Measurements from ENCODE around the gene PPFIA4.

Gene PPFIA4

DNA sequence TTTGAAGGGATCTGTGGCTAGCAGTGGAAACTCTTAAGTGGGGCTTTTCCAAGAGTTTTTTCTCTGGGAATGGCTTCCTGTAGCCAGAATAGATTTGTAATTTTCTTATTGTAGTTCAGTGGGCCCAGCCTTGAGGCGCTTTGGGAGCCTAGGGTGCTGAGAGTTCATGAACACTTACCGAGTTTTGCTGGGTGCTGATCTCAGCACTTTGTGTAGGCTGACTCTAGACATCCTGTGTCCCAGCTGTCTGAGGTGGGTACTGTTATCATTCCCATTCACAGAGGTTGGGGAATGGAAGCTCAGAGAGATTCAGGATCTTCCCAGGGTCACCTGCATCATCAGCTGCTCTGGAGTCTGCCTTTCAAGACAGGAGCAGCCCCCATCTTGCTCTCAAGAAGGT, 7.0 kb downstream of the PPFIA4 start:
- Histone ChIP-seq H3K4me2 (peak overlapping the region; percentile 89), H3K27ac (peak overlapping the region; percentile 87), H4K20me1 (peaks cover 8% of the 10 kb centered on the region), H3K9ac (peak overlapping the region; percentile 54), H3K36me3 (peaks cover 13% of the 10 kb centered on the region), H3K9me3 (no peaks in the 10 kb centered on the region), H3K27me3 (no peaks in the 10 kb centered on the region), H3K4me1 (peaks cover 100% of the 10 kb centered on the region), H3K4me3 (peak overlapping the region; percentile 37)
- no peak for TF ChIP-seq Cebpa-rat (IDR thresholded peaks at IDR 0.05)

DNA sequence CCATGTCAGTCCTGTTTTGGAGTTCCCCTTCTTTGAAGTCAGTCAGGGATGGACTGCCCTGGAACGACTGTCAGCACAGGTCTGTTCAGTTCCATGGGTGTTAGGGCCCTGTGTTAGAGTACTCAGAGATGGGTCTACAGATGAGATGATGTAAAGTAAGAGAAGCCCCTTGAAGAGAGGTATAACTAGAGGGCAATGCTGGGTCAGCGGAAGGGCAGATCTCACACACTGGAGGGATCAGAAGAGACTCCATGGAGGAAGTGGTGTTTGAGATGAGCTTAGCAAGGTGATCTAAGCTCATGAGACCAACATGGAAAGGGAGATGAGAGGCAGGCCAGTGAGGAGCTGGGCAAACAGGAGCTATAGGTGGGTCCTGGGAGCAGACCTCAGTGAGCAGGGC, 7.6 kb downstream of the PPFIA4 start:
- peaks cover 15% of the 10 kb centered on the region for H3K36me3 ChIP-seq
- H4K20me1 ChIP-seq = peaks cover 2% of the 10 kb centered on the region; the same call in 1 of the 2 replicates
- H3K27ac ChIP-seq = peak overlapping the region; percentile 87
- no peak for TF ChIP-seq Cebpa-rat (IDR thresholded peaks at IDR 0.05)
- peak overlapping the region; percentile 89 for H3K4me2 ChIP-seq
- no peaks in the 10 kb centered on the region for H3K27me3 ChIP-seq
- H3K9ac ChIP-seq = peak overlapping the region; percentile 13; the same call in 1 of the 2 replicates
- peaks cover 100% of the 10 kb centered on the region for H3K4me1 ChIP-seq
- no peak overlapping the region for H3K4me3 ChIP-seq
- no peaks in the 10 kb centered on the region for H3K9me3 ChIP-seq

- Histone ChIP-seq H3K36me3 (peaks cover 16% of the 10 kb centered on the region), H3K27me3 (no peaks in the 10 kb centered on the region), H3K4me2 (peak overlapping the region; percentile 89), H3K9ac (0 out of 2 replicates have a peak overlapping the region, but pooled peaks have one; percentile 13), H4K20me1 (no peaks in the 10 kb centered on the region; the same call in 1 of the 2 replicates), H3K4me3 (no peak overlapping the region), H3K27ac (peak overlapping the region; percentile 87), H3K9me3 (no peaks in the 10 kb centered on the region), H3K4me1 (peaks cover 100% of the 10 kb centered on the region)
- no peak for TF ChIP-seq Cebpa-rat (IDR thresholded peaks at IDR 0.05)
Observed at GRCh38 chr1:203034422-203035110, 8.3 kb downstream of the PPFIA4 start.

GRCh38 chr1:203035111-203036000, 9.1 kb downstream of the PPFIA4 start:
- Histone ChIP-seq H3K27me3 (no peaks in the 10 kb centered on the region), H3K27ac (peak overlapping the region; percentile 87), H3K9me3 (no peaks in the 10 kb centered on the region), H3K36me3 (peaks cover 11% of the 10 kb centered on the region), H3K4me3 (no peak overlapping the region), H3K4me1 (peaks cover 100% of the 10 kb centered on the region), H3K4me2 (peak overlapping the region; percentile 89), H4K20me1 (no peaks in the 10 kb centered on the region), H3K9ac (peak overlapping the region; percentile 65)
- TF ChIP-seq Cebpa-rat (IDR thresholded peaks at IDR 0.05) = no peak

- H3K36me3 ChIP-seq = peaks cover 3% of the 10 kb centered on the region; the same call in 1 of the 2 replicates
- TF ChIP-seq Cebpa-rat (IDR thresholded peaks at IDR 0.05) = no peak
- no peaks in the 10 kb centered on the region for H3K27me3 ChIP-seq
- peak overlapping the region; percentile 89 for H3K4me2 ChIP-seq
- no peaks in the 10 kb centered on the region for H3K9me3 ChIP-seq
- 0 out of 2 replicates have a peak overlapping the region, but pooled peaks have one; percentile 21 for H3K4me3 ChIP-seq
- peak overlapping the region; percentile 87 for H3K27ac ChIP-seq
- peak overlapping the region; percentile 65 for H3K9ac ChIP-seq
- H4K20me1 ChIP-seq = no peaks in the 10 kb centered on the region
- H3K4me1 ChIP-seq = peaks cover 100% of the 10 kb centered on the region
Observed at GRCh38 chr1:203036135-203036534, 9.8 kb downstream of the PPFIA4 start.

GRCh38 chr1:203036537-203036936, 10.2 kb downstream of the PPFIA4 start:
- H3K9me3 ChIP-seq = no peaks in the 10 kb centered on the region
- peaks cover 100% of the 10 kb centered on the region for H3K4me1 ChIP-seq
- H3K9ac ChIP-seq = peak overlapping the region; percentile 65
- no peaks in the 10 kb centered on the region for H3K27me3 ChIP-seq
- H4K20me1 ChIP-seq = no peaks in the 10 kb centered on the region
- H3K36me3 ChIP-seq = peaks cover 7% of the 10 kb centered on the region; the same call in 1 of the 2 replicates
- H3K4me3 ChIP-seq = 0 out of 2 replicates have a peak overlapping the region, but pooled peaks have one; percentile 21
- H3K27ac ChIP-seq = peak overlapping the region; percentile 87
- no peak for TF ChIP-seq Cebpa-rat (IDR thresholded peaks at IDR 0.05)
- peak overlapping the region; percentile 89 for H3K4me2 ChIP-seq

DNA sequence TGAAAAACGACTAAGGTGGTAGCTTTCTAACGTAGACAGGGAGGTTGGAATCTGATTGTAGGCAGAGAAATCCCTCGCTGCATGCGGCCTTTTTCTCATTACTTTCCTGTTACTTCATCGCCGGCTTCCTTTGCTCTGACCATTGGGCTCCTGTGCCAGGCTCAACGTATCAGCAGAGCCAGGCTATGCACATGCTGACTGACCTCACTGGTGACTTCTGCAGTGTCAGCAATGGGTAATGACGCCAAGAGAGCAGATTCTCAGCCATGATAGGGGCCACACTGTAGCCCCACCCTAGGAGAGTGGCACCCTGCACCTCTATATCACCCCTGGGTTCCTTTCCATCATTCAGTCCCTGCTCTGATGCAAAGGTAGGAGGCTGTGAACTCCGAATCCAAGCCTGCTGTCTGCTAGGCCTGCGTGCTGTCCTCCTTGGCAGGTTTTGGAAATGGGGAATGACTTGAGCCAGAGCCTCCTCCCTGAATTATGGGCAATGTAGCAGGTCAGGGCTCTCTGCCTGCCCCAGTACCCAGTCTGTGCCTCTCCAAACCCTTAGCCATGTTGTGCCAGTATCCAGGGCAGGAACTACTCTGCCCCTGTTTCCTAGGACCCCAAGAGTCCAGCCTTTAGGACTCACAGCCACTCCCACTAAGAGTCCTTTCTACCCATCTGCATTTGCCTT, 11.4 kb downstream of the PPFIA4 start:
- H3K4me3 ChIP-seq = 0 out of 2 replicates have a peak overlapping the region, but pooled peaks have one; percentile 50
- H3K4me2 ChIP-seq = peak overlapping the region; percentile 89
- no peaks in the 10 kb centered on the region for H3K27me3 ChIP-seq
- peaks cover 18% of the 10 kb centered on the region; the same call in 1 of the 2 replicates for H3K36me3 ChIP-seq
- H4K20me1 ChIP-seq = no peaks in the 10 kb centered on the region
- H3K4me1 ChIP-seq = peaks cover 98% of the 10 kb centered on the region
- no peak for TF ChIP-seq Cebpa-rat (IDR thresholded peaks at IDR 0.05)
- no peaks in the 10 kb centered on the region for H3K9me3 ChIP-seq
- H3K27ac ChIP-seq = peak overlapping the region; percentile 87
- H3K9ac ChIP-seq = peak overlapping the region; percentile 65

DNA sequence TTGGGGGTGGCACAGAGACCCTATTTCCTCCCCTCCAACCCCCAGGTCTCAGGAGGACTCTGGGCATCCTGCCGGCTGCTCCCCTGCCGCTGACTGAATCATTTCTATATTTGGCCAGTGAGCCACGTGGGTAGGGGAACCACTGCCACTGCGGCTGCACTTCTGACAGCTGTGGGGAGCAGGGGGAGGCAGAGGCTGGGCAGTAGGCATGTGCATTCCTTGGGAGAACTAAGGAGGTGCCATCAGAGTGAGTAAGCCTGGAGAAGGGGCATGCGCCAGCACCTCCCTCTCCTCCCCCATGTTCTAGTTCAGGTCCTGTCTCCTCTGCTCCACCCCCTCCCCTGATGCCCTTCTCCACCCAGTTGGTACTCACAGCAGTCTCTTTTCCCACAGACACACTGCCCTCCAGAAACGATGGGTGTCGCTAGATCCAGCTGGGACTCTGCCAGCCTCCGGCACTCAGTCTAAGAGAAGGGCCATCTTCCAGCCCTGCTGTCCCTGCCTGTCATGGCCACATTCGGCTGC, 12.0 kb downstream of the PPFIA4 start:
- Histone ChIP-seq H4K20me1 (no peaks in the 10 kb centered on the region), H3K9ac (peak overlapping the region; percentile 70), H3K4me1 (peaks cover 91% of the 10 kb centered on the region), H3K36me3 (peaks cover 24% of the 10 kb centered on the region), H3K27me3 (no peaks in the 10 kb centered on the region), H3K4me2 (peak overlapping the region; percentile 89), H3K9me3 (no peaks in the 10 kb centered on the region), H3K27ac (peak overlapping the region; percentile 87), H3K4me3 (peak overlapping the region; percentile 50)
- no peak for TF ChIP-seq Cebpa-rat (IDR thresholded peaks at IDR 0.05)

Data from BLaER1 (cell line).